Natural killer cell treated with Interleukin-12 subunit alpha and Interleukin-12 subunit beta and Interleukin-15 and Interleukin-18, amount 100 ng/mL, for 72 hours (primary cell): Measurements from ENCODE around the gene KLHL25. TPM values are rescaled to one million over a fixed set of nuclear protein-coding genes. Genes with fewer than 3 reads are reported as not detected.
"Not testable (repeated sequence)": the region's sequence is repeated elsewhere in the genome, so short reads cannot be mapped to it uniquely, and the experiment has no call there.

ENCODE experiments used
- ATAC-seq, 2 donors: fragments of 150-1000 bp; cut with Tn5 transposase in 1 of 2; sonication (Bioruptor Pico), chemical (Tn5 transposase) in 1 of 2; 2 replicates each; pipeline ENCODE4 v1.10.0; 2021
- DNase-seq: peaks from one replicate; pipeline ENCODE4 v3.0.0; 2022; ENCODE audit warnings: low spot score
- H3K27ac Mint-ChIP-seq, 2 donors: 1 replicate in 1 of 2; 2 replicates in 1 of 2; pipeline ENCODE4 v1.8.0; 2022; ENCODE audit warnings: mixed read lengths in 2 of 2, mild to moderate bottlenecking in 1 of 2, moderate library complexity in 1 of 2
- H3K27me3 Mint-ChIP-seq, 2 donors: 1 replicate in 1 of 2; 2 replicates in 1 of 2; pipeline ENCODE4 v1.8.0; 2022; ENCODE audit warnings: mixed read lengths in 2 of 2
- H3K36me3 Mint-ChIP-seq: one replicate; pipeline ENCODE4 v1.8.0; 2022; ENCODE audit warnings: mixed read lengths
- H3K4me1 Mint-ChIP-seq, 2 donors: 1 replicate in 1 of 2; 2 replicates in 1 of 2; pipeline ENCODE4 v1.8.0; 2022; ENCODE audit warnings: low read depth in 2 of 2, mixed read lengths in 2 of 2, mild to moderate bottlenecking in 1 of 2
- H3K4me3 Mint-ChIP-seq: one replicate; pipeline ENCODE4 v1.8.0; 2022; ENCODE audit warnings: mixed read lengths
- H3K9me3 Mint-ChIP-seq: 2 replicates; pipeline ENCODE4 v1.8.0; 2022; ENCODE audit warnings: mixed read lengths
- total RNA-seq, 2 donors: library from RNA; stranded (reverse); gene quantifications; one replicate each; pipeline ENCODE4 v1.2.3, GENCODE V29; 2022

KLHL25 gene
- total RNA-seq: 1 to 10 TPM; 4.7 to 8.5 TPM

DNA sequence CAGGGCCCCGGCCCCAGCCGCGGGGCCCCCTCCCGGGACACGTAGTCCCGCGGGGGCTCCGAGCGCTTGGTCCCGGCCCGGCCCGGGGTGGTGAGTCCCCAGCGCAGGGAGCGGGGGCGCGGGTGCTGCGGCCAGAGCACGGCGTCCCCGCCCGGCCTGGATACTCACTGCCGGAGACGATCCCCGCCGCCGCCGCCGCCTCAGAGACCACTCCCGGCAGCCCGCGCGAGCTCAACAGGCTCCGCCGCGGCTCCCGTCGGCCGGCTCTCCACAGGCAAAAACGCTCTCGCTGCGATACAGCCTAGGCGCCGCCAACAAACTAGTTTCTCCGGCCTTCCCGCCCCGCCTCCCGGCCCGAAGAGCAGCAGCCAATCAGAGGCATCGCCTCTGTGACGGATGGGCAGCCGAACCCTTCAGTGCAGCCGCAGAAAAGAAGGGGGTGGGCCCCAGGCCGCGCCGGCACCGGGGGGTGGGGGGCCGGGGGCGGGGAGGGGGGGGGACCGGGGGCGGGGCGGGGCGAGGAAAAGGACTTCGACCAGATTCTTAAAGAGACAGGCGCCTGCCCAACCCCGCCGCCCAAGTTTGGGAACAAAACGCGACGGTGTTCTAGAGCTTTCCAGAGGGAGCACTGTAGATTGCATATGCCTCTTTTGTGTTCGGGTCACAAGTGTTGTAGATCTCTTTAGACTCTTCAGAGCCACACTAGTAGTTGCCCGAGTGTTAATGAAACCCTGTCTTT lies at the start of gene KLHL25:
KLHL25 (minus strand) TSS at position 328 of the 739 bp plus-strand sequence. CDS start 25,115 bp downstream, outside the sequence.
- ATAC-seq (peak; percentile 97 to 99), DNase-seq (peak; percentile 96)
- H3K36me3 Mint-ChIP-seq: no peaks in the 10 kb centered on the region
- H3K27me3 Mint-ChIP-seq: peaks cover 9 to 11% of the 10 kb centered on the region in 2 donors
- peaks cover 30 to 31% of the 10 kb centered on the region in 2 donors for H3K4me1 Mint-ChIP-seq
- H3K9me3 Mint-ChIP-seq: no peaks in the 10 kb centered on the region
- peak within 1 kb of the TSS; percentile 21 to 84 for H3K27ac Mint-ChIP-seq
- H3K4me3 Mint-ChIP-seq: peak within 1 kb of the TSS; percentile 92

GRCh38 chr15:85840802-85841152 lies 46.1 kb upstream of the KLHL25 start:
- no peaks in the 10 kb centered on the region for H3K9me3 Mint-ChIP-seq
- ATAC-seq (no peak), DNase-seq (no peak)
- H3K27ac Mint-ChIP-seq: no peak overlapping the region
- peak overlapping the region; percentile 52 for H3K4me3 Mint-ChIP-seq
- peaks cover 0 to 3% of the 10 kb centered on the region in 2 donors for H3K4me1 Mint-ChIP-seq
- no peaks in the 10 kb centered on the region for H3K36me3 Mint-ChIP-seq
- peaks cover 9 to 13% of the 10 kb centered on the region in 2 donors for H3K27me3 Mint-ChIP-seq

DNA sequence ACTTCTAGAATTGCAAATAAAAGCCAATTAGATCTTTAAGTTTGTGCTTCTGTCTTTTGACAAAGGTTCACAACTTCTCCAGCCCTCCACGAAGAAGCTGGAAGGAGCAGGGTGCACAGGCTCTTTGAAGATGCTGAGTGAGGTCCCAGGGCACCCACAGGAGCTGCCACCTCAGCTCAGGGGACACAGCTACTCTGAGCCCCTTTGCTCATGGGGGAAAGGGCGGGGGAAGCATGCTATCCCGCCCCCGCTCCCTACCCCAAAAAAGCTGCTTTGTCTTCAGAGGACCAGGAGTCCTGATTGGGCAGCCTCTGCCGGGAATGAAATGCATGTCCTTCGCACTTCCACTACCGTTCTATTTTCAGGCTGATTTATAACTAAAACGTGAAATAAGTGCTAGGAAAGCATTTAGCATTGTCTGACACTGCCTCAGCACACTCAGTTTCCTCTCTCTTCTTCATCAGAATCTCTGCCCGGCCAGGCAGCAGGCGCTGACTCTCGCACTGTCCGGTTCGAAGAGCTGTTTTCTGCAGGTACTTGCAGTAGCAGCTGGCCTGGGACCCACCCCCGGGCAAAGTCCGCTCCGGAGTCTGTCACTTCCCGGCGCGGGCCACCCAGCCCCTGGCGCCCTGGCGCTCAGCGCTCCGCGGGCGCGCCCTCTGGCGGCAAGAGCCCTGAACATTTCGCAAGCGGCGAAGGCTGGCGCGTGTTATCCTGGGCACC lies 45.5 kb upstream of the KLHL25 start:
- Mint-ChIP-seq H3K27ac (no peak overlapping the region), H3K9me3 (no peaks in the 10 kb centered on the region)

DNA sequence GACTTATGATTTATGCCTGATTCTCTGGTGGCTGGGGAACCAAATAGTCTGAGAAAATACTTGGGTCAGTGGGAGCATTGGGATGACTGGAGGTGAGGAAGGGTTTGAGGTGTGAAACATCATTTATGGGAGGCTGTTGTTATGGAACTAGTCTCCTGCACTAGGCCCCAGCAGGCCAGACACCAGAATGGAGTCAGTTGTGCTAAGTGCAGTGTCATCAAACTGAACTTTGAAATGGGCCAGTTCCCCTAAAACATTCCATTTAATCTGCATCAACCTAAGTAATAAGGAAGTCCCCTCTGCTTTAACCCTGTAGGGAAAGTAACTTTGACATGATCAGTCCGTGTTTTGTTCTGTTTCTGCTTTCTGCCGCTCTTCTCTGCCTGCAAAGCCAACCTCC lies 44.9 kb upstream of the KLHL25 start:
- peaks cover 0 to 3% of the 10 kb centered on the region in 2 donors for H3K4me1 Mint-ChIP-seq
- no peaks in the 10 kb centered on the region for H3K36me3 Mint-ChIP-seq
- no peaks in the 10 kb centered on the region for H3K9me3 Mint-ChIP-seq
- ATAC-seq: no peak
- H3K27me3 Mint-ChIP-seq: peaks cover 0 to 2% of the 10 kb centered on the region in 2 donors
- DNase-seq: no peak
- H3K27ac Mint-ChIP-seq: no peak overlapping the region
- H3K4me3 Mint-ChIP-seq: peak overlapping the region; percentile 52

More for the DNA sequence above, 45.5 kb upstream of the KLHL25 start:
- DNase-seq: peak; percentile 84
- H3K4me1 Mint-ChIP-seq: peaks cover 0 to 3% of the 10 kb centered on the region in 2 donors
- H3K36me3 Mint-ChIP-seq: no peaks in the 10 kb centered on the region
- peaks cover 5 to 7% of the 10 kb centered on the region in 2 donors for H3K27me3 Mint-ChIP-seq
- ATAC-seq: peak; percentile 94 to 96
- peak overlapping the region; percentile 52 for H3K4me3 Mint-ChIP-seq

- Mint-ChIP-seq H3K4me1 (peaks cover 0 to 3% of the 10 kb centered on the region in 2 donors), H3K27ac (no peak overlapping the region), H3K27me3 (no peaks in the 10 kb centered on the region), H3K36me3 (no peaks in the 10 kb centered on the region), H3K4me3 (no peak overlapping the region), H3K9me3 (no peaks in the 10 kb centered on the region)
- ATAC-seq: no peak
- no peak for DNase-seq
Measured at GRCh38 chr15:85838655-85839054, 43.9 kb upstream of the KLHL25 start.

GRCh38 chr15:85837881-85838280 lies 43.2 kb upstream of the KLHL25 start:
- Mint-ChIP-seq H3K27ac (no peak overlapping the region), H3K4me3 (no peak overlapping the region), H3K27me3 (no peaks in the 10 kb centered on the region), H3K9me3 (no peaks in the 10 kb centered on the region), H3K4me1 (peaks cover 0 to 3% of the 10 kb centered on the region in 2 donors), H3K36me3 (no peaks in the 10 kb centered on the region)
- DNase-seq (no peak), ATAC-seq (no peak)

- no peaks in the 10 kb centered on the region for H3K9me3 Mint-ChIP-seq
Measured at GRCh38 chr15:85837011-85837433, 42.3 kb upstream of the KLHL25 start.

DNA sequence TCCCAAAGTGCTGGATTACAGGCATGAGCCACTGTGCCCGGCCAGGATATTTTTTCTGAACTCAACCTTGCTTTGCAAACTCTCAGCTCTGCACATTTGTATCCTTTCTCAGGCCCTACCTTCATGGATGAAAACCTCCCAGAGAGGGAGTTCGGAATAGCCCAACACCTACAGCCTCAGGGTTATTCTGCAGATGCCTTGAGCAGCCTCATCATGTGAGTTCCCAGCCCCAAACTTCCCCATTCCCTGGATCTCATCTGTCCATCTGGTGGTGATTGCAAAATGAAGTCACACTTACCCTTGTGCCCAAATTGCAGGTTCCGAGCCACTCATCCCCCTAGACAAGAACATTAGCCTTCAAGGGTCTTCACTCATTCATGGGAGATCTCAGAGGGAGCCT lies 39.9 kb upstream of the KLHL25 start:
- Mint-ChIP-seq H3K27ac (no peak overlapping the region), H3K4me3 (no peak overlapping the region)

More at GRCh38 chr15:85837011-85837433, 42.3 kb upstream of the KLHL25 start:
- peaks cover 0 to 5% of the 10 kb centered on the region in 2 donors for H3K4me1 Mint-ChIP-seq
- no peaks in the 10 kb centered on the region for H3K36me3 Mint-ChIP-seq
- no peaks in the 10 kb centered on the region for H3K27me3 Mint-ChIP-seq
- no peak overlapping the region for H3K4me3 Mint-ChIP-seq
- H3K27ac Mint-ChIP-seq: no peak overlapping the region
- DNase-seq: no peak
- no peak for ATAC-seq

DNA sequence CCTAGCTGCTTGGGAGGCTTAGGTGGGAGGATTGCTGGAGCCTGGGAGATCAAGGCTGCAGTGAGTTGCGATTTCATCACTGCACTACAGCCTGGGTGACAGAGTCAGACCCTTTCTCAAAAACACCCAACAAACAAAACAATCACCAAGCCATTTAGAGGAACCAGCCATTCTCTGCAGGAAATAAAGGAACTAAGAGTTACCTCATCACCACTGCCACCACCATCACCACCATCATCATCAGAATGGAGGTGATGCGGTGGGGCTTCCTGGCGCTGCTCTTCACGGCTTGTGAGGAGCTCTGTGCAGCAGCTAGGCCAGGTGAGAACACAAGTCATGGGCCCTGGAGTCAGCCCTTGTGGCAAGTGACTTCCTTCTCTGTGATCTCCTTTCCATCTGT lies 37.7 kb upstream of the KLHL25 start:
- ATAC-seq: peak; percentile 32 to 74
- peak overlapping the region in 1 of 2 donors; percentile 48 for H3K27ac Mint-ChIP-seq
- peaks cover 0 to 4% of the 10 kb centered on the region in 2 donors for H3K27me3 Mint-ChIP-seq
- H3K9me3 Mint-ChIP-seq: no peaks in the 10 kb centered on the region
- DNase-seq: no peak
- no peak overlapping the region for H3K4me3 Mint-ChIP-seq
- H3K36me3 Mint-ChIP-seq: no peaks in the 10 kb centered on the region
- H3K4me1 Mint-ChIP-seq: peaks cover 0 to 2% of the 10 kb centered on the region in 2 donors

More for the DNA sequence above, 39.9 kb upstream of the KLHL25 start:
- Mint-ChIP-seq H3K9me3 (no peaks in the 10 kb centered on the region), H3K4me1 (peaks cover 0 to 2% of the 10 kb centered on the region in 2 donors), H3K36me3 (no peaks in the 10 kb centered on the region), H3K27me3 (peaks cover 0 to 2% of the 10 kb centered on the region in 2 donors)
- no peak for ATAC-seq
- DNase-seq: no peak

DNA sequence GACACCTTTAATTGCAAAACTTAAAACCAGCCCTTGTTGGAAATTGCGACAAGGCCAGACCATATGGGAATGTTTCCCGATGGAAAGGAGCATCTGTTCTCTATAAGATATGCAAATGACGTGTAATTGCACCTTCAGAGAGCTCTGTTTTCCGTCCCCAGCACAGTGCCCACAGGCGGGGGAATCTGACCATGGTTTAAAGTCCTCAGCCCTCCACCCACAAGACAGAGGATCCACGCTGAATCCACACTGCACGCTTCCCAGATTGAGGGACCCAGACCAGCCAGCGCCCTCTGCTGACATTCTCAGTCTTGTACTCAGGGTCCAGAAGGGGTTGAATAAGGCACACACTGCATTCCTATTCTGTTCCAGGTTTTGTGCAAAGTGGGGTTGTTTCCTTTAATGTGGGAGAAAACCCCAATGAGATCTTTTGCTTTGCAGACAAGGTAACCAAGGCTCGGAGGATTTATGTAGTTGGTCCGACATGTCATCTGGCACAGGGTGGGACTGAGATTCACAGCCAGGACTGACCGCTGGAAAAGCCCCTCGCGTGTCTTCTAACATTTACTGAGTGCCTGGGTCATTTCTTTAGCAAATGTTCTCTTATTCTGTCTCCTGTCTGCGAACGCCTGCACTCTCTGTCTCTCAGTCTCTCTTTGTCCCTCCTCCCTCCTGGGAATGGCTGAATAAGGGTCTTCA lies 36.8 kb upstream of the KLHL25 start:
- no peaks in the 10 kb centered on the region for H3K36me3 Mint-ChIP-seq
- peak in 1 of 2 donors; percentile 53 for ATAC-seq
- H3K27ac Mint-ChIP-seq: peak overlapping the region in 1 of 2 donors; percentile 48
- no peaks in the 10 kb centered on the region for H3K9me3 Mint-ChIP-seq
- no peak for DNase-seq
- peaks cover 0 to 2% of the 10 kb centered on the region in 2 donors for H3K4me1 Mint-ChIP-seq
- H3K27me3 Mint-ChIP-seq: peaks cover 0 to 4% of the 10 kb centered on the region in 2 donors
- no peak overlapping the region for H3K4me3 Mint-ChIP-seq

GRCh38 chr15:85829754-85830153 lies 35.0 kb upstream of the KLHL25 start:
- not testable (repeated sequence) for H3K27ac Mint-ChIP-seq, H3K36me3 Mint-ChIP-seq, ATAC-seq, DNase-seq, H3K4me3 Mint-ChIP-seq, H3K27me3 Mint-ChIP-seq, H3K4me1 Mint-ChIP-seq, H3K9me3 Mint-ChIP-seq

DNA sequence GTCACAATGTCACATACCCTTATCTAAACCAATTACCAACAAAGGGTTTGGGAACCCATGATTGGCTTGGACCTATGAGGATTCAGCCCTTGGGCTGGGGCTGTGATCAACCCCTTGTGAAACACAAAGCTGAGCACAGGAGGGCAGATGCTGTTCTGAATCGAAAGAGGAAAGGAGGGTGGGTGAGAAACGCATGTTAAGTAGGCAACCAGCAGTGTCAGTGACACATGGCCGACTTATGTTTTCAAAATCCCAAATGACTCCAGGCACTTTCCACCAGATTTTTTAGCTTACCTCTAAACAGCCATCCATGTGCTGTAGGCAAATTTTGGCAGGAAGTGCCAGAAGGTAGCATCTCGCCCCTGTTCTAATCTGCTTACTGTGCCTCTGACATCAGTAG lies 34.1 kb upstream of the KLHL25 start:
- Mint-ChIP-seq H3K9me3 (no peaks in the 10 kb centered on the region), H3K27me3 (peaks cover 0 to 4% of the 10 kb centered on the region in 2 donors), H3K27ac (no peak overlapping the region), H3K4me3 (no peak overlapping the region), H3K4me1 (peaks cover 0 to 2% of the 10 kb centered on the region in 2 donors), H3K36me3 (no peaks in the 10 kb centered on the region)
- ATAC-seq (no peak), DNase-seq (no peak)

DNA sequence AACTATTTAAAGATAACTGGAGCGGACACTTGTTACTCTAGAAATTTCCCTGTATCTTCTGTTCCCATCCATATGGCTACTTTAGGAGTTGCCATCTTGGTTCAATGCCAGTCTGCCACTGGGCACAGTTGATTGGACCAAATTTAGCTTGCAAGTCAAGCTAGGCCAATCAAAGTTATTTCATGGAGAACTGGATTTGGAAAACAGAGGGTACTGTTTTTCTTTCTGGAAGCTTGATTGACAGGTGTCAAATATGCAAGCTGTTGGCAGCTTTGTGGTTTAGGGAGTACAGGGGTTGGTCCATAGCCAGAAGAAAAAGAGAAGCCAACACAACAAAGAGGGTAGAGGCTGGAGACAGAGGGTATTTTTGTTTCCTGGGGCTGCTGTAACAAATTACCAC lies 33.4 kb upstream of the KLHL25 start:
- Mint-ChIP-seq H3K4me3 (no peak overlapping the region), H3K27me3 (peaks cover 0 to 4% of the 10 kb centered on the region in 2 donors), H3K4me1 (peaks cover 0 to 2% of the 10 kb centered on the region in 2 donors), H3K36me3 (no peaks in the 10 kb centered on the region), H3K9me3 (no peaks in the 10 kb centered on the region), H3K27ac (no peak overlapping the region)
- ATAC-seq: no peak
- DNase-seq: no peak
